ENCODE data around the gene VPS13D. TPM values are rescaled to one million over a fixed set of nuclear protein-coding genes. Genes with fewer than 3 reads are reported as not detected.

Gene VPS13D
- total and polyA plus RNA-seq, 2 of the 4 experiments (the other 2 are of a cell fraction): 9.0 to 16.3 TPM

- Histone ChIP-seq H3K9ac (ENCODE audit: low read depth, low read length) (no peak overlapping the region), H3K4me1 (ENCODE audit: control insufficient read depth, insufficient read depth, low read length) (peaks cover 13% of the 10 kb centered on the region), H3K4me3 (ENCODE audit: insufficient read depth, low read depth, low read length) (no peak overlapping the region), H3K56ac (ENCODE audit: extremely low read depth, insufficient read depth, low read length) (no peak overlapping the region), H4K91ac (ENCODE audit: insufficient read depth, low read depth, low read length) (peak overlapping the region; percentile 38), H4K20me1 (ENCODE audit: insufficient read depth, low read length) (no peaks in the 10 kb centered on the region), H2BK120ac (ENCODE audit: low read depth, low read length) (no peak overlapping the region), H3K23ac (ENCODE audit: low read depth, low read length) (no peak overlapping the region), H3K27me3 (ENCODE audit: control insufficient read depth, insufficient read depth, low read length) (no peaks in the 10 kb centered on the region), H3K9me1 (ENCODE audit: insufficient read depth, low read length) (no peaks in the 10 kb centered on the region), H3K4me2 (ENCODE audit: low read depth, low read length) (no peak overlapping the region), H4K5ac (ENCODE audit: low read depth, low read length) (no peak overlapping the region), H2AK5ac (ENCODE audit: low read depth, low read length) (no peak overlapping the region; the same call in 1 of the 2 replicates), H3K4ac (ENCODE audit: low read depth, low read length) (no peak overlapping the region), H3K18ac (ENCODE audit: low read depth, low read length) (no peak overlapping the region), H3K27ac (ENCODE audit: insufficient read depth, low read length) (no peak overlapping the region), H2AK9ac (replicated peaks; ENCODE audit: low read depth, low read length, poor library complexity) (no peak overlapping the region), H4K8ac (ENCODE audit: low read depth in 2 of 2, low read length in 2 of 2) (no peak overlapping the region), H3K14ac (replicated peaks; ENCODE audit: low read depth, low read length) (no peak overlapping the region), H2BK5ac (ENCODE audit: low read depth, low read length, poor library complexity, severe bottlenecking) (no peak overlapping the region), H3K36me3 (ENCODE audit: control insufficient read depth, insufficient read depth, low read length) (no peaks in the 10 kb centered on the region; the same call in 1 of the 2 replicates), H3K79me1 (ENCODE audit: low read depth in 1 of 2, low read length in 2 of 2) (no peaks in the 10 kb centered on the region), H3K9me3 (ENCODE audit: control insufficient read depth, insufficient read depth, low read length) (no peaks in the 10 kb centered on the region), H2BK20ac (ENCODE audit: low read depth, low read length) (no peak overlapping the region), H2AFZ (replicated peaks; ENCODE audit: low read length, poor library complexity) (no peak overlapping the region), H2BK15ac (ENCODE audit: low read depth, low read length) (no peak overlapping the region)
- dilution Hi-C loops (cut with HindIII; ENCODE audit: low sequenced_read_pairs, unreplicated experiment) (no loop called here), intact Hi-C loops (cut with micrococcal nuclease) (no loop called here), in situ Hi-C loops (cut with MboI; ENCODE audit: low sequenced_read_pairs) (no loop called here)
- ATAC-seq (ENCODE audit: low read depth) (no peak), DNase-seq (no peak)
- CTCF ChIA-PET: no interaction called here
- no peak for TF ChIP-seq NFE2L2 (IDR thresholded peaks at IDR 0.05; ENCODE audit: low read depth, low read length)
- TF ChIP-seq ELK1 (IDR thresholded peaks at IDR 0.05; ENCODE audit: borderline replicate concordance, low read depth, low read length): no peak
- TF ChIP-seq MAZ (IDR thresholded peaks at IDR 0.05; ENCODE audit: borderline replicate concordance, low read depth, low read length): no peak
- TF ChIP-seq SMC3 (IDR thresholded peaks at IDR 0.05; ENCODE audit: low read depth, low read length): no peak
- TF ChIP-seq MAFK (IDR thresholded peaks at IDR 0.05; ENCODE audit: low read depth, low read length): no peak
- no peak for TF ChIP-seq FOS (IDR thresholded peaks at IDR 0.05; ENCODE audit: low read depth, low read length)
- no peak for TF ChIP-seq BHLHE40 (IDR thresholded peaks at IDR 0.05; ENCODE audit: low read depth, low read length)
- TF ChIP-seq RCOR1 (IDR thresholded peaks at IDR 0.05; ENCODE audit: insufficient replicate concordance, low read length): no peak
- TF ChIP-seq CHD1 (IDR thresholded peaks at IDR 0.05; ENCODE audit: low read depth, low read length): no peak
- no peak for TF ChIP-seq USF2 (IDR thresholded peaks at IDR 0.05; ENCODE audit: low read depth, low read length)
- no peak for TF ChIP-seq MXI1 (IDR thresholded peaks at IDR 0.05; ENCODE audit: borderline replicate concordance, low read depth, low read length)
- no peak for TF ChIP-seq RFX5 (IDR thresholded peaks at IDR 0.05; ENCODE audit: low read depth, low read length)
- no peak for TF ChIP-seq POLR2A (IDR thresholded peaks at IDR 0.05; ENCODE audit: low read depth, low read length)
- BruUV-seq (replicated peaks): no TSS peak
- POLR2A ChIA-PET (ENCODE audit: unreplicated experiment): no interaction called here
- no CpG with 5 or more reads among the region's 4 CpGs for WGBS, 2 experiments (ENCODE audit: extremely low coverage in 2 of 2, insufficient read length in 1 of 2)
Measured at GRCh38 chr1:12430525-12430924, 200.7 kb downstream of the VPS13D start.
